T-helper 17 cell (primary cell): Measurements from ENCODE around the gene ADGRA1. TPM values are rescaled to one million over a fixed set of nuclear protein-coding genes. Genes with fewer than 3 reads are reported as not detected.

Experiments used
- ATAC-seq: fragments of 150-1000 bp; cut with Tn5 transposase; 2 replicates; pipeline ENCODE4 v1.10.0; 2021; ENCODE audit warnings: mild to moderate bottlenecking, moderate library complexity
- DNase-seq, 3 donors: peaks; one replicate each; pipeline versions ENCODE4 v3.0.0 to v3.0.0-alpha.2; 2020 to 2021
- H3K9me3 ChIP-seq: one replicate; pipeline ENCODE4 v1.7.0; 2013; ENCODE audit warnings: low read length, mild to moderate bottlenecking; ENCODE audit not compliant: control insufficient read depth, poor library complexity, severe bottlenecking
- H3K27ac Mint-ChIP-seq: one replicate; pipeline ENCODE4 v1.8.0; 2022; ENCODE audit warnings: mild to moderate bottlenecking, moderate library complexity, mixed read lengths
- H3K27me3 Mint-ChIP-seq: one replicate; pipeline ENCODE4 v1.8.0; 2022; ENCODE audit warnings: mixed read lengths
- H3K36me3 Mint-ChIP-seq: one replicate; pipeline ENCODE4 v1.8.0; 2022; ENCODE audit warnings: low read depth, mixed read lengths
- H3K4me1 Mint-ChIP-seq: one replicate; pipeline ENCODE4 v1.8.0; 2022; ENCODE audit warnings: mild to moderate bottlenecking, mixed read lengths
- H3K4me3 Mint-ChIP-seq: one replicate; pipeline ENCODE4 v1.8.0; 2022; ENCODE audit warnings: mild to moderate bottlenecking, moderate library complexity, mixed read lengths
- total RNA-seq, 4 donors: library from RNA in 2 of 4; stranded (reverse) in 2 of 4; gene quantifications; one replicate each; pipeline ENCODE4 v1.2.3 and lab custom pipeline; 2022 to 2026

Gene ADGRA1
- total RNA-seq, 2 donors from 2014 or later, result not detected

- Mint-ChIP-seq H3K4me1 (no peaks in the 10 kb centered on the region), H3K36me3 (no peaks in the 10 kb centered on the region), H3K4me3 (peak overlapping the region; percentile 67), H3K27ac (no peak overlapping the region), H3K27me3 (peaks cover 12% of the 10 kb centered on the region)
- no peak for ATAC-seq
- no peak for DNase-seq
- no peaks in the 10 kb centered on the region for H3K9me3 ChIP-seq
These were observed 69.2 kb downstream of the ADGRA1 start for GRCh38 chr10:133156674-133157579.

GRCh38 chr10:133157662-133158436, 70.1 kb downstream of the ADGRA1 start:
- H3K4me1 Mint-ChIP-seq, result no peaks in the 10 kb centered on the region
- no peaks in the 10 kb centered on the region for H3K36me3 Mint-ChIP-seq
- peaks cover 11% of the 10 kb centered on the region for H3K27me3 Mint-ChIP-seq
- no peak overlapping the region for H3K27ac Mint-ChIP-seq
- DNase-seq (no peak), ATAC-seq (no peak)
- H3K4me3 Mint-ChIP-seq, result peak overlapping the region; percentile 67
- no peaks in the 10 kb centered on the region for H3K9me3 ChIP-seq

GRCh38 chr10:133158437-133158755, 70.7 kb downstream of the ADGRA1 start:
- no peak for ATAC-seq
- no peaks in the 10 kb centered on the region for H3K36me3 Mint-ChIP-seq
- no peak overlapping the region for H3K27ac Mint-ChIP-seq
- no peaks in the 10 kb centered on the region for H3K9me3 ChIP-seq
- H3K4me1 Mint-ChIP-seq, result no peaks in the 10 kb centered on the region
- H3K27me3 Mint-ChIP-seq, result peaks cover 14% of the 10 kb centered on the region
- DNase-seq, result no peak
- H3K4me3 Mint-ChIP-seq, result no peak overlapping the region

- DNase-seq, result no peak
- H3K27me3 Mint-ChIP-seq, result peaks cover 14% of the 10 kb centered on the region
- no peaks in the 10 kb centered on the region for H3K36me3 Mint-ChIP-seq
- H3K4me1 Mint-ChIP-seq, result no peaks in the 10 kb centered on the region
- H3K9me3 ChIP-seq, result no peaks in the 10 kb centered on the region
- peak overlapping the region; percentile 36 for H3K4me3 Mint-ChIP-seq
- ATAC-seq, result no peak
- no peak overlapping the region for H3K27ac Mint-ChIP-seq
These were observed 71.3 kb downstream of the ADGRA1 start for GRCh38 chr10:133158756-133159610.

GRCh38 chr10:133159611-133159949, 71.9 kb downstream of the ADGRA1 start:
- Mint-ChIP-seq H3K4me3 (no peak overlapping the region), H3K36me3 (no peaks in the 10 kb centered on the region), H3K27ac (no peak overlapping the region), H3K4me1 (no peaks in the 10 kb centered on the region), H3K27me3 (peaks cover 11% of the 10 kb centered on the region)
- ATAC-seq, result no peak
- DNase-seq, result no peak
- no peaks in the 10 kb centered on the region for H3K9me3 ChIP-seq

- H3K9me3 ChIP-seq, result no peaks in the 10 kb centered on the region
- Mint-ChIP-seq H3K27ac (no peak within 1 kb of the TSS), H3K27me3 (peaks cover 9% of the 10 kb centered on the region), H3K36me3 (no peaks in the 10 kb centered on the region), H3K4me3 (peak within 1 kb of the TSS; percentile 77), H3K4me1 (no peaks in the 10 kb centered on the region)
- ATAC-seq, result peak; percentile 78
- peak in 1 of 3 donors; percentile 29 for DNase-seq
These were observed 72.5 kb downstream of the ADGRA1 start, which contains the start of gene KNDC1 for GRCh38 chr10:133159950-133160825. Gene KNDC1, plus strand, starts transcription at chr10:133160219. Its CDS starts 249 bp downstream, at chr10:133160468.

GRCh38 chr10:133160826-133161471, 73.2 kb downstream of the ADGRA1 start:
- ATAC-seq, result no peak
- DNase-seq, result no peak
- Mint-ChIP-seq H3K27me3 (peaks cover 9% of the 10 kb centered on the region), H3K27ac (no peak overlapping the region), H3K36me3 (no peaks in the 10 kb centered on the region), H3K4me1 (no peaks in the 10 kb centered on the region), H3K4me3 (peak overlapping the region; percentile 77)
- no peaks in the 10 kb centered on the region for H3K9me3 ChIP-seq

GRCh38 chr10:133161486-133162109, 73.9 kb downstream of the ADGRA1 start:
- H3K27me3 Mint-ChIP-seq, result peaks cover 9% of the 10 kb centered on the region
- H3K27ac Mint-ChIP-seq, result no peak overlapping the region
- H3K4me1 Mint-ChIP-seq, result no peaks in the 10 kb centered on the region
- no peak for ATAC-seq
- DNase-seq, result no peak
- no peaks in the 10 kb centered on the region for H3K36me3 Mint-ChIP-seq
- H3K9me3 ChIP-seq, result no peaks in the 10 kb centered on the region
- H3K4me3 Mint-ChIP-seq, result no peak overlapping the region

- no peaks in the 10 kb centered on the region for H3K36me3 Mint-ChIP-seq
- H3K4me3 Mint-ChIP-seq, result no peak overlapping the region
- H3K27ac Mint-ChIP-seq, result no peak overlapping the region
- H3K27me3 Mint-ChIP-seq, result peaks cover 9% of the 10 kb centered on the region
- H3K4me1 Mint-ChIP-seq, result no peaks in the 10 kb centered on the region
- DNase-seq, result no peak
- no peaks in the 10 kb centered on the region for H3K9me3 ChIP-seq
- no peak for ATAC-seq
These were observed 74.6 kb downstream of the ADGRA1 start for GRCh38 chr10:133162178-133162909.

- no peak overlapping the region for H3K27ac Mint-ChIP-seq
- peaks cover 9% of the 10 kb centered on the region for H3K27me3 Mint-ChIP-seq
- DNase-seq (no peak), ATAC-seq (no peak)
- no peaks in the 10 kb centered on the region for H3K36me3 Mint-ChIP-seq
- H3K9me3 ChIP-seq, result no peaks in the 10 kb centered on the region
- H3K4me3 Mint-ChIP-seq, result no peak overlapping the region
- no peaks in the 10 kb centered on the region for H3K4me1 Mint-ChIP-seq
These were observed 75.5 kb downstream of the ADGRA1 start for GRCh38 chr10:133162910-133163856.
